HepG2 (cell line): ENCODE results near the gene VARS1. TPM values are rescaled to one million over a fixed set of nuclear protein-coding genes. Genes with fewer than 3 reads are reported as not detected.

Experiments
- ARID4A ChIP-seq: sonication (generic); formaldehyde crosslinking; IDR thresholded peaks from 2 replicates; pipeline ENCODE4 v1.5.0; 2020; ENCODE audit warnings: mild to moderate bottlenecking, missing genetic modification reagents, borderline replicate concordance
- CSRNP1 ChIP-seq: sonication (generic); formaldehyde crosslinking; IDR thresholded peaks from 2 replicates; pipeline ENCODE4 v1.8.1; 2023; ENCODE audit warnings: mild to moderate bottlenecking, missing genetic modification reagents
- HNF1A ChIP-seq, 2 experiments: sonication (generic) in 1 of 2; formaldehyde crosslinking in 1 of 2; IDR thresholded peaks; 2 replicates each; pipeline versions ENCODE4 v1.4.0 to v1.6.1; 2016 to 2020; ENCODE audit warnings: borderline replicate concordance in 1 of 2, low read depth in 1 of 2, mild to moderate bottlenecking in 1 of 2, missing genetic modification reagents in 1 of 2
- polyA plus RNA-seq, 8 experiments: library from polyadenylated mRNA; depleted of rRNA in 3 of 8; stranded (reverse) in 7 of 8; unstranded in 1 of 8; fragments of >200 nt; fragmentation: Illumina TruSeq in 4 of 8; extraction: Trizol in 4 of 8; gene quantifications; 2 replicates each; pipeline versions ENCODE4 v1.2.1 to v1.2.3, GENCODE V29; 2011 to 2016; ENCODE audit warnings: low read depth in 4 of 8, missing spikeins in 1 of 8, mixed read lengths in 1 of 8; ENCODE audit not compliant: insufficient read depth in 1 of 8
- total RNA-seq, 5 experiments: library from RNA; depleted of rRNA; stranded (reverse); fragments of >200 nt; fragmentation: Illumina TruSeq; extraction: Trizol; gene quantifications; 2 replicates each; pipeline ENCODE4 v1.2.3, GENCODE V29; 2016; ENCODE audit warnings: low read depth in 1 of 5
- TF ChIP-seq, protein P1 (sequence below): sonication (generic); formaldehyde crosslinking; IDR thresholded peaks from 2 replicates; pipeline ENCODE4 v1.5.0; 2020; ENCODE audit warnings: mild to moderate bottlenecking, missing genetic modification reagents, borderline replicate concordance
- TF ChIP-seq, protein P2 (sequence below): fragments of 450-650 bp; IDR thresholded peaks from 2 replicates; pipeline ENCODE4 v1.6.1; 2016

The VARS1 gene
- total and polyA plus RNA-seq, 2 of the 13 experiments (the other 11 are each of a cell fraction or from before 2014, with no cell fraction given): 14.7 to 56.1 TPM

DNA sequence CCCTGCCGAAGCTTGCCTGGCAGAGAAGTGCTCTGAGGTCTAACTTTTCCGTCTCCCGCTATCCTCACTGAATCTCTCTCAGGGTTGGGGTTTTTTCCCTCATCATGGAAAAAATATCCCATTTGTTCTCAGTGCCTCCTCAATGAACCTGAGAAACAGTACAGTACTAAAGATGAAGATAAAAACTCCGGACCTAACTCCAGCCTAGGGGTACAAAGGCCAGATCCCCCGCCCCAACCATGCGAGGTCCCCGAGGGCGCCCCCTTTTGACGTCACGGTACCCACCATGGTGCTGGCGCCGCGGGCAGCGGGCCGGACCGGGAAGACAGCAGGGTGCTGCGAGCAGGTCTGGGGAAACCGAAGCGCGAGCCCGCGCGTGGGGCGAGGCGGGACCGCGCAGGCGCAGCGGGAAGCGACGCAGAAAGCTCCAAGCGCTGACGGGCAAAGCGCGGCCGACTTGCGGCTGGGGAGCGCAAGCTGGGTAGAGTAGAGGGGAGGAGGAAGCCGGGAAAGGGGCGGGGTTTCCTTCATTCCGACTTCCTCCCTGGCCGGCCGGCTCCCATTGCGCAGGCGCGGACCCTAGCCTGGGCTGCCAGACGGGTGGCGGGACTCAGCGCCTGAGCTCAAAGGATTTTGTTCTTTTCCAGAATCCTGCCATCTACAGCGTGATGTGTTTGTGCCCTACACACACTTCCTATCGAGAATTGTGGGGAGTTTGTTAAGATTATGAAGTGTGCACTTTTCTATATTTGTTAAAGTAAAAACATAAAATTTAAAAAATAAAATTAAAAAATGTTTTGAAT lies 11.1 kb upstream of the VARS1 start, which contains the start of gene LSM2 (continued):
- TF ChIP-seq, protein P1, sequence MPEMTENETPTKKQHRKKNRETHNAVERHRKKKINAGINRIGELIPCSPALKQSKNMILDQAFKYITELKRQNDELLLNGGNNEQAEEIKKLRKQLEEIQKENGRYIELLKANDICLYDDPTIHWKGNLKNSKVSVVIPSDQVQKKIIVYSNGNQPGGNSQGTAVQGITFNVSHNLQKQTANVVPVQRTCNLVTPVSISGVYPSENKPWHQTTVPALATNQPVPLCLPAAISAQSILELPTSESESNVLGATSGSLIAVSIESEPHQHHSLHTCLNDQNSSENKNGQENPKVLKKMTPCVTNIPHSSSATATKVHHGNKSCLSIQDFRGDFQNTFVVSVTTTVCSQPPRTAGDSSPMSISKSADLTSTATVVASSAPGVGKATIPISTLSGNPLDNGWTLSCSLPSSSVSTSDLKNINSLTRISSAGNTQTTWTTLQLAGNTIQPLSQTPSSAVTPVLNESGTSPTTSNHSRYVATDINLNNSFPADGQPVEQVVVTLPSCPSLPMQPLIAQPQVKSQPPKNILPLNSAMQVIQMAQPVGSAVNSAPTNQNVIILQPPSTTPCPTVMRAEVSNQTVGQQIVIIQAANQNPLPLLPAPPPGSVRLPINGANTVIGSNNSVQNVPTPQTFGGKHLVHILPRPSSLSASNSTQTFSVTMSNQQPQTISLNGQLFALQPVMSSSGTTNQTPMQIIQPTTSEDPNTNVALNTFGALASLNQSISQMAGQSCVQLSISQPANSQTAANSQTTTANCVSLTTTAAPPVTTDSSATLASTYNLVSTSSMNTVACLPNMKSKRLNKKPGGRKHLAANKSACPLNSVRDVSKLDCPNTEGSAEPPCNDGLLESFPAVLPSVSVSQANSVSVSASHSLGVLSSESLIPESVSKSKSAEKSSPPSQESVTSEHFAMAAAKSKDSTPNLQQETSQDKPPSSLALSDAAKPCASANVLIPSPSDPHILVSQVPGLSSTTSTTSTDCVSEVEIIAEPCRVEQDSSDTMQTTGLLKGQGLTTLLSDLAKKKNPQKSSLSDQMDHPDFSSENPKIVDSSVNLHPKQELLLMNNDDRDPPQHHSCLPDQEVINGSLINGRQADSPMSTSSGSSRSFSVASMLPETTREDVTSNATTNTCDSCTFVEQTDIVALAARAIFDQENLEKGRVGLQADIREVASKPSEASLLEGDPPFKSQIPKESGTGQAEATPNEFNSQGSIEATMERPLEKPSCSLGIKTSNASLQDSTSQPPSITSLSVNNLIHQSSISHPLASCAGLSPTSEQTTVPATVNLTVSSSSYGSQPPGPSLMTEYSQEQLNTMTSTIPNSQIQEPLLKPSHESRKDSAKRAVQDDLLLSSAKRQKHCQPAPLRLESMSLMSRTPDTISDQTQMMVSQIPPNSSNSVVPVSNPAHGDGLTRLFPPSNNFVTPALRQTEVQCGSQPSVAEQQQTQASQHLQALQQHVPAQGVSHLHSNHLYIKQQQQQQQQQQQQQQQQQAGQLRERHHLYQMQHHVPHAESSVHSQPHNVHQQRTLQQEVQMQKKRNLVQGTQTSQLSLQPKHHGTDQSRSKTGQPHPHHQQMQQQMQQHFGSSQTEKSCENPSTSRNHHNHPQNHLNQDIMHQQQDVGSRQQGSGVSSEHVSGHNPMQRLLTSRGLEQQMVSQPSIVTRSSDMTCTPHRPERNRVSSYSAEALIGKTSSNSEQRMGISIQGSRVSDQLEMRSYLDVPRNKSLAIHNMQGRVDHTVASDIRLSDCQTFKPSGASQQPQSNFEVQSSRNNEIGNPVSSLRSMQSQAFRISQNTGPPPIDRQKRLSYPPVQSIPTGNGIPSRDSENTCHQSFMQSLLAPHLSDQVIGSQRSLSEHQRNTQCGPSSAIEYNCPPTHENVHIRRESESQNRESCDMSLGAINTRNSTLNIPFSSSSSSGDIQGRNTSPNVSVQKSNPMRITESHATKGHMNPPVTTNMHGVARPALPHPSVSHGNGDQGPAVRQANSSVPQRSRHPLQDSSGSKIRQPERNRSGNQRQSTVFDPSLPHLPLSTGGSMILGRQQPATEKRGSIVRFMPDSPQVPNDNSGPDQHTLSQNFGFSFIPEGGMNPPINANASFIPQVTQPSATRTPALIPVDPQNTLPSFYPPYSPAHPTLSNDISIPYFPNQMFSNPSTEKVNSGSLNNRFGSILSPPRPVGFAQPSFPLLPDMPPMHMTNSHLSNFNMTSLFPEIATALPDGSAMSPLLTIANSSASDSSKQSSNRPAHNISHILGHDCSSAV (CRISPR knock-in tag): peak; percentile 54; the same call in 1 of the 2 replicates
- peak; percentile 96 for TF ChIP-seq CSRNP1 (CRISPR knock-in tag)
- TF ChIP-seq, protein P2, sequence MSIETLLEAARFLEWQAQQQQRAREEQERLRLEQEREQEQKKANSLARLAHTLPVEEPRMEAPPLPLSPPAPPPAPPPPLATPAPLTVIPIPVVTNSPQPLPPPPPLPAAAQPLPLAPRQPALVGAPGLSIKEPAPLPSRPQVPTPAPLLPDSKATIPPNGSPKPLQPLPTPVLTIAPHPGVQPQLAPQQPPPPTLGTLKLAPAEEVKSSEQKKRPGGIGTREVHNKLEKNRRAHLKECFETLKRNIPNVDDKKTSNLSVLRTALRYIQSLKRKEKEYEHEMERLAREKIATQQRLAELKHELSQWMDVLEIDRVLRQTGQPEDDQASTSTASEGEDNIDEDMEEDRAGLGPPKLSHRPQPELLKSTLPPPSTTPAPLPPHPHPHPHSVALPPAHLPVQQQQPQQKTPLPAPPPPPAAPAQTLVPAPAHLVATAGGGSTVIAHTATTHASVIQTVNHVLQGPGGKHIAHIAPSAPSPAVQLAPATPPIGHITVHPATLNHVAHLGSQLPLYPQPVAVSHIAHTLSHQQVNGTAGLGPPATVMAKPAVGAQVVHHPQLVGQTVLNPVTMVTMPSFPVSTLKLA: peak; percentile 60
- peak; percentile 97 for TF ChIP-seq ARID4A
- no peak for TF ChIP-seq HNF1A (IDR thresholded peaks at IDR 0.05; ENCODE audit: low read depth)
- TF ChIP-seq HNF1A (CRISPR knock-in tag; IDR thresholded peaks at IDR 0.05; ENCODE audit: borderline replicate concordance): peak; percentile 85; the same call in 1 of the 2 replicates
